ENCODE results near the gene KRTAP16-1. TPM values are rescaled to one million over a fixed set of nuclear protein-coding genes. Genes with fewer than 3 reads are reported as not detected.
"Not testable (repeated sequence)": the region's sequence is repeated elsewhere in the genome, so short reads cannot be mapped to it uniquely, and the experiment has no call there.

Gene KRTAP16-1
- total and polyA plus RNA-seq, 2 of the 8 experiments (the other 6 are each of a cell fraction or from before 2014, with no cell fraction given): not detected

DNA sequence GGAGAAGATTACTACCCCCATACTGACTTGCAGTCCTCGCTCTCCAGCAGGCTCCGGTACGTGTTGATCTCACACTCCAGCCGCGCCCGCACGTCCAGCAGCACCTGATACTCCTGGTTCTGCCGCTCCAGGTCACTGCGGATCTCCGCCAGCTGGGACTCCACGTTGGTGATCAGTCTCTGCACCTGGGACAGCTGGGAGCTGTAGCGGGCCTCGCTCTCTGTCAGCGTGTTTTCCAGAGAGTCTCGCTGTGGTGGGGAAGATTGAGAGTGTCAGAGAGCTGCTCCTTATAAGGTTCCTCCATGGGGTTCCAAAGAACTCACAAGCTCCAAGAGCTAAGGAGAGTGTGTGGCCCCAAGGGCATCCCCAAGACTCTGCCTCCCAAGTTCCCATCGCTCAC lies 37.3 kb upstream of the KRTAP16-1 start:
- H3K4me2 ChIP-seq (ENCODE audit: insufficient read depth in 1 of 2, low read depth in 2 of 2, low read length in 2 of 2); H2BK20ac ChIP-seq (ENCODE audit: low read length); H2AFZ ChIP-seq (ENCODE audit: low read length); FAIRE-seq; H4K20me1 ChIP-seq (replicated peaks in 1 of 2; ENCODE audit: control insufficient read depth in 1 of 2, insufficient read depth in 2 of 2, low read length in 2 of 2); H2BK120ac ChIP-seq (replicated peaks; ENCODE audit: low read depth, low read length); H3K18ac ChIP-seq (ENCODE audit: extremely low read depth, low read length); H3K23ac ChIP-seq (ENCODE audit: insufficient read length); H3K4me3 ChIP-seq (ENCODE audit: extremely low read depth in 1 of 4, insufficient read depth in 2 of 4, low read depth in 3 of 4, low read length in 4 of 4); H3K27ac ChIP-seq (ENCODE audit: low read depth, low read length); POLR2A ChIA-PET (ENCODE audit: partially characterized antibody); H2BK5ac ChIP-seq (ENCODE audit: low read depth, low read length); H3K9ac ChIP-seq (replicated peaks in 1 of 4; ENCODE audit: extremely low read depth in 1 of 4, low read depth in 3 of 4, low read length in 3 of 4); H3K9me3 ChIP-seq (ENCODE audit: insufficient read depth in 2 of 2, low read depth in 1 of 2, low read length in 1 of 2); H3K4ac ChIP-seq (replicated peaks; ENCODE audit: insufficient read length, low read depth, low read length); H2BK15ac ChIP-seq (ENCODE audit: low read length); H3K79me2 ChIP-seq (ENCODE audit: control insufficient read depth in 1 of 2, insufficient read depth in 2 of 2, low read length in 2 of 2); H4K8ac ChIP-seq (ENCODE audit: extremely low read depth, insufficient read depth, low read length); H3K36me3 ChIP-seq (ENCODE audit: control insufficient read depth in 2 of 4, insufficient read depth in 4 of 4, low read length in 3 of 4); H3K79me1 ChIP-seq (ENCODE audit: low read depth, low read length); H3K56ac ChIP-seq (replicated peaks; ENCODE audit: insufficient read length, low read depth, low read length); H3K27me3 ChIP-seq (replicated peaks in 1 of 4; ENCODE audit: control insufficient read depth in 3 of 4, extremely low read depth in 1 of 4, insufficient read depth in 3 of 4, low read length in 3 of 4); H3K14ac ChIP-seq (ENCODE audit: insufficient read length); H4K5ac ChIP-seq (ENCODE audit: insufficient read length, low read depth, low read length); H2BK12ac ChIP-seq (ENCODE audit: low read depth, low read length); H4K91ac ChIP-seq (replicated peaks; ENCODE audit: insufficient read length, low read length); H3K23me2 ChIP-seq (ENCODE audit: low read depth, low read length); H3K4me1 ChIP-seq (replicated peaks in 1 of 4; ENCODE audit: control insufficient read depth in 3 of 4, insufficient read depth in 4 of 4, low read length in 3 of 4); H2AK5ac ChIP-seq (ENCODE audit: low read depth, low read length); DNase-seq (ENCODE audit: low read depth in 1 of 2, low spot score in 2 of 2): not testable (repeated sequence)
- 92% methylated on average over 10 of the region's 16 CpGs; no CpG with 5 or more reads in 1 of the 2 experiments for WGBS, 2 experiments (ENCODE audit: extremely low coverage in 1 of 2, insufficient coverage in 1 of 2, insufficient read length in 1 of 2, insufficient replicate concordance in 2 of 2, low coverage in 1 of 2, low lambda C conversion rate in 2 of 2, missing lambda C conversion rate in 1 of 2)
- CTCF ChIA-PET (ENCODE audit: partially characterized antibody): interaction anchor here (4.5 kb wide), 1 partner anchor 17 kb away, joined by 27 read pairs; no protein-coding TSS in a partner anchor
